Activated T-cell treated with anti-CD3 and anti-CD28 coated beads, Interleukin-2, amount 50 U/mL, for 24 hours (primary cell): ENCODE measurements around the gene SKAP1.
"Not testable (repeated sequence)": the region's sequence is repeated elsewhere in the genome, so short reads cannot be mapped to it uniquely, and the experiment has no call there.

Experiments used
- DNase-seq: peaks from one replicate; pipeline ENCODE4 v3.0.0-alpha.2; 2020
- H3K27ac Mint-ChIP-seq: 2 replicates; pipeline ENCODE4 v1.8.0; 2020; ENCODE audit warnings: mild to moderate bottlenecking, mixed read lengths
- H3K27me3 Mint-ChIP-seq: 2 replicates; pipeline ENCODE4 v1.8.0; 2020; ENCODE audit warnings: mixed read lengths
- H3K36me3 Mint-ChIP-seq: 2 replicates; pipeline ENCODE4 v1.8.0; 2020; ENCODE audit warnings: low read depth, mixed read lengths
- H3K4me1 Mint-ChIP-seq: 2 replicates; pipeline ENCODE4 v1.8.0; 2020; ENCODE audit warnings: low read depth, mixed read lengths
- H3K4me3 Mint-ChIP-seq: 2 replicates; pipeline ENCODE4 v1.8.0; 2020; ENCODE audit warnings: mild to moderate bottlenecking, moderate library complexity, mixed read lengths
- H3K9me3 Mint-ChIP-seq: 2 replicates; pipeline ENCODE4 v1.8.0; 2020; ENCODE audit warnings: mixed read lengths

The SKAP1 gene

DNA sequence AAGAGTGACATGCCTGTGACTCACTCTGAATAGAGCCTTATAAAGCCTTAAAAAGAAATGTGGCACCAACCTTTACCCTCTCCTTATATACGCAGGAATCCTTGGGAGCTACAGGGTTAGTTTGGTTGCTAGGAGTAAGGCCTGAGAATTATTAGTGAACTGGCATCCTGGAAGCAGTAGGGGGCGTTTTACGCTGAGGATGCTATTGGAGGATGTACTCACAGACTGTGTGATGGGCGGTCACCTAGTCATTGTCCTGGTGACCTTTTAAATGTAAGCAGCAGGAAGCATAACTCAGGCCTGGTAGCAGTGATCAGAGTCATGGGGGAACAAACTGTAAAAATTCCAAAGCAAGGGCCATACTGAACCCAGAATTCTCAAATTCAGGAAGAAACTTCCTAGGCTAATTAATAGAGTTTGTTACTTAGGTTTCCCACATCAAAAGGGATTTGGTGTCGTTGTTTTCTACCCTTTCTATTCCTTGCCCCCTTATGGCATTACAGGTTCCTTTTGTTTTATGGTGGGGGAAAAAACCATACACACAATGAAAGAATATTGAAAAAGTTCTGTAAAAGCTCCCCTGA, 168.6 kb downstream of the SKAP1 start:
- Mint-ChIP-seq H3K36me3 (peaks cover 26% of the 10 kb centered on the region), H3K27me3 (no peaks in the 10 kb centered on the region), H3K4me3 (no peak overlapping the region), H3K4me1 (peaks cover 30% of the 10 kb centered on the region), H3K27ac (no peak overlapping the region), H3K9me3 (no peaks in the 10 kb centered on the region)
- DNase-seq = no peak

- no peaks in the 10 kb centered on the region for H3K9me3 Mint-ChIP-seq
- no peak overlapping the region for H3K4me3 Mint-ChIP-seq
- H3K4me1 Mint-ChIP-seq = peaks cover 17% of the 10 kb centered on the region
- no peak for DNase-seq
- H3K27me3 Mint-ChIP-seq = no peaks in the 10 kb centered on the region
- H3K27ac Mint-ChIP-seq = no peak overlapping the region
- peaks cover 25% of the 10 kb centered on the region for H3K36me3 Mint-ChIP-seq
Measured at GRCh38 chr17:48259694-48260291, 170.2 kb downstream of the SKAP1 start.

DNA sequence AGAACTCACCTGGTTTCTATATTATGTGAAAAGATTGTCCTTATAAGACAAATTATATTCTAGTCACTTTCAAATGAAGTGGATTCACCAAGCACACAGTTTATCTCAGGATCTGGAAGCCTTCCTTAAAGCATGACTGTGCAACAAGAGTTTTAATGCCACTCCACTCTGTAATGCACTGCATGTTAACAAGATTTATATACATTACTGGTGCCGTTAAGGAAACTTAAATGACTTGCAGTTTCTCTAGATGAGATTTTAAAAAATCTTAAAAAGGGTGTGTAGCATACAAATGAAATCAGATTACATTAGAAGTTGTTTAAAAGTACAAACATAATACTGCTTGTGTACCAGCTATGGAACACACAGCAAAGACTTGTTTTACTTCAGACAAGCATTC, 171.7 kb downstream of the SKAP1 start:
- H3K4me3 Mint-ChIP-seq = no peak overlapping the region
- peaks cover 25% of the 10 kb centered on the region for H3K36me3 Mint-ChIP-seq
- no peak overlapping the region for H3K27ac Mint-ChIP-seq

DNA sequence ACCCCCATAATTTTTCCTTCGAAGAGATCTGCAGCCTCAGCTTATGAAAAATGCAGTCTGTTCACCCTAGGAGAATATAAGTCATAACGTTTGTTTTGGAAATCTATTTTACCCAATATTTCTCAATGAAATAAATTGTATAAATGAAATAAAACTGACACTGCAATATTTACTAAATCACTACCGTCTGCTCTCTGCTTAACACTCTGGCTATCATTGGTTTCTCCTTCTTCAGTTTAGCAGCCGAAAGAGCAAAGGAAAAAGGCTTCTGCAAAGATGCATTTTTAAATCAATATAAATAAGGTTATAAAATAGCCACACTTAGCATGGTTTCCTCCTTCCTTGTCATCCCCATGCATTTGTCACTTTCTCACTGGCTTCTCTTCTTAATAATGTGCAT, 174.3 kb downstream of the SKAP1 start:
- no peak for DNase-seq
- H3K27ac Mint-ChIP-seq = no peak overlapping the region
- peaks cover 8% of the 10 kb centered on the region for H3K4me1 Mint-ChIP-seq
- H3K36me3 Mint-ChIP-seq = peaks cover 16% of the 10 kb centered on the region
- no peak overlapping the region for H3K4me3 Mint-ChIP-seq
- no peaks in the 10 kb centered on the region for H3K27me3 Mint-ChIP-seq
- no peaks in the 10 kb centered on the region for H3K9me3 Mint-ChIP-seq

More for the DNA sequence above, 171.7 kb downstream of the SKAP1 start:
- H3K9me3 Mint-ChIP-seq = no peaks in the 10 kb centered on the region
- no peak for DNase-seq
- peaks cover 11% of the 10 kb centered on the region for H3K4me1 Mint-ChIP-seq
- no peaks in the 10 kb centered on the region for H3K27me3 Mint-ChIP-seq

DNA sequence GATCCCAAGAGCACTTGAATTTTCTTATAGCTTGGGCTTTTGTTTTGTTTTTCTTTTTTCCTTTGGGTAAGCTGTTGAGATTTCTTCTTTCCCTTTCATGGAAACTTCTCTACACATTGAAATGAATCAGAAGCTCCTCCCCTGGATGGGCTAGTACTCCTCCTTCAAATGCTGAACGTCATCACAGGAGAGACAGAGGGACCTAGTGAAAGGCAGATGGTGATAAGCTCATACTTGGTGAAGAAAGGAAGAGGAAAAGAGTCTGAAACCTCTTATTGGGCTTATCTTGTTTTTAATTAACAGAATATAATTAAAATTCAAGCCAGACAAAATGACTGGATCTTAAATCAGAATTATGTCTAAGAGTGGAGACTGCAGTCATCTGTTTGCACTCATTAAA, 175.1 kb downstream of the SKAP1 start:
- Mint-ChIP-seq H3K9me3 (no peaks in the 10 kb centered on the region), H3K27ac (no peak overlapping the region), H3K36me3 (peaks cover 16% of the 10 kb centered on the region), H3K4me1 (peaks cover 8% of the 10 kb centered on the region), H3K27me3 (no peaks in the 10 kb centered on the region), H3K4me3 (no peak overlapping the region)
- no peak for DNase-seq

- Mint-ChIP-seq H3K9me3 (no peaks in the 10 kb centered on the region), H3K4me3 (no peak overlapping the region), H3K4me1 (peaks cover 8% of the 10 kb centered on the region), H3K27ac (no peak overlapping the region), H3K27me3 (no peaks in the 10 kb centered on the region), H3K36me3 (peaks cover 16% of the 10 kb centered on the region)
- no peak for DNase-seq
Measured at GRCh38 chr17:48253975-48254374, 176.0 kb downstream of the SKAP1 start.

- no peak overlapping the region for H3K4me3 Mint-ChIP-seq
- H3K4me1 Mint-ChIP-seq = peaks cover 8% of the 10 kb centered on the region
- peaks cover 15% of the 10 kb centered on the region for H3K36me3 Mint-ChIP-seq
- no peak overlapping the region for H3K27ac Mint-ChIP-seq
- H3K27me3 Mint-ChIP-seq = no peaks in the 10 kb centered on the region
- DNase-seq = no peak
- H3K9me3 Mint-ChIP-seq = no peaks in the 10 kb centered on the region
Measured at GRCh38 chr17:48251950-48252349, 178.1 kb downstream of the SKAP1 start.

- no peaks in the 10 kb centered on the region for H3K9me3 Mint-ChIP-seq
- H3K27me3 Mint-ChIP-seq = no peaks in the 10 kb centered on the region
- peaks cover 14% of the 10 kb centered on the region for H3K4me1 Mint-ChIP-seq
- no peak overlapping the region for H3K4me3 Mint-ChIP-seq
- H3K27ac Mint-ChIP-seq = no peak overlapping the region
- peaks cover 12% of the 10 kb centered on the region for H3K36me3 Mint-ChIP-seq
- DNase-seq = no peak
Measured at GRCh38 chr17:48250949-48251348, 179.1 kb downstream of the SKAP1 start.

GRCh38 chr17:48250059-48250458, 180.0 kb downstream of the SKAP1 start:
- H3K4me1 Mint-ChIP-seq = peaks cover 19% of the 10 kb centered on the region
- DNase-seq, H3K27ac Mint-ChIP-seq, H3K27me3 Mint-ChIP-seq, H3K4me3 Mint-ChIP-seq, H3K9me3 Mint-ChIP-seq: not testable (repeated sequence)
- H3K36me3 Mint-ChIP-seq = peaks cover 12% of the 10 kb centered on the region

- Mint-ChIP-seq H3K27me3 (no peaks in the 10 kb centered on the region), H3K9me3 (no peaks in the 10 kb centered on the region), H3K4me3 (no peak overlapping the region), H3K27ac (no peak overlapping the region), H3K4me1 (peaks cover 34% of the 10 kb centered on the region), H3K36me3 (peaks cover 9% of the 10 kb centered on the region)
- DNase-seq = no peak
Measured at GRCh38 chr17:48247603-48248002, 182.4 kb downstream of the SKAP1 start.

GRCh38 chr17:48247038-48247437, 183.0 kb downstream of the SKAP1 start:
- H3K9me3 Mint-ChIP-seq = no peaks in the 10 kb centered on the region
- peak overlapping the region; percentile 10 for H3K27ac Mint-ChIP-seq
- H3K4me3 Mint-ChIP-seq = no peak overlapping the region
- peaks cover 9% of the 10 kb centered on the region for H3K36me3 Mint-ChIP-seq
- H3K27me3 Mint-ChIP-seq = no peaks in the 10 kb centered on the region
- DNase-seq = no peak
- peaks cover 40% of the 10 kb centered on the region for H3K4me1 Mint-ChIP-seq

DNA sequence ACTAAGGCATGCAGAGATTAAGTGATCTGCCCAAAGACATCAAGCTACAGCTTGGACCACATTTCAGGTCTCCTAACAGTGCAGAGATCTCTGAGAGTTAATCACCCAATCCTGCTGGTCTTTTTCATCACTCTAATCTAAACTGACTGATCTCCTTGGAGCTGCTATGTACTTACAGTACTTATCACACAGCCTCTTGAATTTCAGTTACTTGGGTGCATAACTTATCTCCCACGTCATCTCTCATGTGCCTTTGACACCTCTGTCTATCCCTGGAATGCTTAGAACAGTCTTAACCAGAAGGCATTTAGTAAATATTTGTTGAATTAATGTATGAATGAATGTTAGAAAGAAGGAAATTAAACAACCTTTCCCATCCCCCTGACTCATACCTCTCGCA, 183.4 kb downstream of the SKAP1 start:
- DNase-seq = no peak
- Mint-ChIP-seq H3K4me3 (no peak overlapping the region), H3K36me3 (peaks cover 9% of the 10 kb centered on the region), H3K9me3 (no peaks in the 10 kb centered on the region), H3K4me1 (peaks cover 44% of the 10 kb centered on the region), H3K27me3 (no peaks in the 10 kb centered on the region), H3K27ac (peak overlapping the region; percentile 10)

DNA sequence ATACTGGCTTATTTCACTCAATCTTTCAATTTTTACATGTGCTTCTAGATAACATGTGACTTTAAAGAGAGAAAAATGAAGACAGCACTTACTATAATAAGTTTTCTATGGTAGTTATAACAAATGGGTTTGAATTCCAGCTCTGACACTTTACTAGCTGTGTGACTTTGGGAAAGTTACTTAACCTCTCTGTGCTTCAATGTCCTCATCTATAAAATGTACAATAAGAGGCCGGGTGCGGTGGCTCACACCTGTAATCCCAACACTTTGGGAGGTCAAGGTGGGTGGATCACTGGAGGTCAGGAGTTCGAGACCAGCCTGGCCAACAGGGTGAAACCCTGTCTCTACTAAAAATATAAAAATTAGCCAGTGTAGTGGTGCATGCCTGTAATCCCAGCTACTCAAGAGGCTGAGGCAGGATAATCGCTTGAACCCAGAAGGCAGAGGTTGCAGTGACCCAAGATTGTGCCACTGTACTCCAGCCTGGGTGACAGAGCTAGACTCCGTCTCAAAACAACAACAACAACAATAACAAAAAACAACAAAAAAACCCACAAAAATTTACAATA, 184.5 kb downstream of the SKAP1 start:
- Mint-ChIP-seq H3K4me1 (peaks cover 55% of the 10 kb centered on the region), H3K36me3 (peaks cover 13% of the 10 kb centered on the region)
- not testable (repeated sequence) for H3K4me3 Mint-ChIP-seq, H3K27ac Mint-ChIP-seq, H3K27me3 Mint-ChIP-seq, H3K9me3 Mint-ChIP-seq, DNase-seq

DNA sequence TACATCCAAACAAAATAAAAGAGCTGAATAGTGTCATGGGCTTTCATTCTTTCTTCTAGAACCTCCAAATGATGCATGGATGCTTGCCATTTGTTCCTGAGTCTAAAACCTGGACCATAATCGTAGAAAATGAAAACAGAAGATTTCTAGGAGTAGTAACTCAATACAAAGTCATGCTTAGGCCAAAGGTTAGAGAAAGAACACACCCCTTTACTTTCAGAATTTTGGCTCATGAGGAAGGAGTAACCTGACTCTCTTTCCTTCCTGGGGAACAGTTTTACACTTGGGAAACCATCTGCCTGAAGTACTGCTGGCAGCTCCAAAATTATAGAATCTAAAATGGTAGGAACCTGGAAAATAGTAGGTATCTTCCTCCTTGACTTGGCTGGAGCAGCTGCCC, 185.2 kb downstream of the SKAP1 start:
- no peak for DNase-seq
- Mint-ChIP-seq H3K9me3 (no peaks in the 10 kb centered on the region), H3K4me3 (no peak overlapping the region), H3K27ac (no peak overlapping the region), H3K27me3 (no peaks in the 10 kb centered on the region), H3K4me1 (peaks cover 61% of the 10 kb centered on the region), H3K36me3 (peaks cover 15% of the 10 kb centered on the region)

DNA sequence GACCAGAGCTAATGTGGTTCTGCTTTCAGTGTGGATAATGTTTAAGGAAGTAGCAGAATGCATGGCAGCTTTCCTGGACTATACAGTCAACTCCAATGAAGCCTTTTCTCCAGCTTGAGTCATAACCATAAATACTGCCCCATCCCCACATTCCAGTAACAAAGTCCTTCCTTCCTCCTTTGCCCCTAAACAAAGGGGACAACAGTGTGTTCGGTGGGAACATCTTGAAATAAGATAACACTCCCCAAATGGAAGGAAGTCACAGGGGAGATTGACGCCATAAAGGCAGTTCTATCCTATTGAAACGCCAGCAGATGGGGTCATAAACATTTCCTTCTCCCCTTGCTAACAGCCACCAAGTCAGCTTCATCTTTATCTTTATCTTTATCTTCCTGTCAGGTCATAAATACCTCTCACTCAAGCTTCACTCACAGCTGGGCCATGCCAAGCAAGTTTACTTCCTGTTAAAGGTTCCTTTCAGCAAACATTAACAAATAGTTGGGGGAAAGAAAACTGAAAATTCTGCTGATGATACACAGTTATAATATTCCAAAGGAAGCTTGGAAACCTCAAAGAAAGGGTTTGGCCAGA, 185.8 kb downstream of the SKAP1 start:
- H3K36me3 Mint-ChIP-seq = peaks cover 15% of the 10 kb centered on the region
- no peaks in the 10 kb centered on the region for H3K9me3 Mint-ChIP-seq
- H3K4me1 Mint-ChIP-seq = peaks cover 67% of the 10 kb centered on the region
- H3K27me3 Mint-ChIP-seq = no peaks in the 10 kb centered on the region
- no peak overlapping the region for H3K4me3 Mint-ChIP-seq
- no peak for DNase-seq
- H3K27ac Mint-ChIP-seq = no peak overlapping the region
